GM12892 (cell line): ENCODE measurements around the gene GALNT9.

Experiments
- POLR2A ChIP-seq: IDR thresholded peaks from 2 replicates; pipeline ENCODE4 v1.6.1; 2011; ENCODE audit warnings: low read depth, low read length, control low read depth
- POLR2AphosphoS5 ChIP-seq: IDR thresholded peaks from 2 replicates; pipeline ENCODE4 v1.6.1; 2011; ENCODE audit warnings: low read depth, low read length, control low read depth
- TAF1 ChIP-seq: IDR thresholded peaks from 2 replicates; pipeline ENCODE4 v1.6.1; 2011; ENCODE audit warnings: low read depth, mild to moderate bottlenecking, control low read depth, low read length, borderline replicate concordance

- TF ChIP-seq TAF1 (no peak), POLR2AphosphoS5 (no peak), POLR2A (no peak)
Measured at GRCh38 chr12:132285991-132286681, 43.3 kb downstream of the GALNT9 start.
